Osteocyte (in vitro differentiated cells): ENCODE results near the gene ANKRD13C. TPM values are rescaled to one million over a fixed set of nuclear protein-coding genes. Genes with fewer than 3 reads are reported as not detected.
"Not testable (repeated sequence)": the region's sequence is repeated elsewhere in the genome, so short reads cannot be mapped to it uniquely, and the experiment has no call there.

ENCODE experiments used
- DNase-seq: peaks from one replicate; pipeline ENCODE4 v3.0.0; 2021; ENCODE audit warnings: mixed read lengths; ENCODE audit not compliant: unreplicated experiment; ENCODE audit errors: extremely low spot score
- H3K27ac Mint-ChIP-seq: one replicate; pipeline ENCODE4 v1.8.0; 2021; ENCODE audit warnings: mild to moderate bottlenecking, mixed read lengths; ENCODE audit not compliant: unreplicated experiment
- H3K27me3 Mint-ChIP-seq: one replicate; pipeline ENCODE4 v1.8.0; 2021; ENCODE audit warnings: mixed read lengths; ENCODE audit not compliant: unreplicated experiment
- H3K36me3 Mint-ChIP-seq: one replicate; pipeline ENCODE4 v1.8.0; 2021; ENCODE audit warnings: mixed read lengths; ENCODE audit not compliant: unreplicated experiment
- H3K4me1 Mint-ChIP-seq: one replicate; pipeline ENCODE4 v1.8.0; 2021; ENCODE audit warnings: mixed read lengths; ENCODE audit not compliant: unreplicated experiment
- H3K4me3 Mint-ChIP-seq: one replicate; pipeline ENCODE4 v1.8.0; 2021; ENCODE audit warnings: mild to moderate bottlenecking, moderate library complexity, mixed read lengths; ENCODE audit not compliant: unreplicated experiment
- H3K9me3 Mint-ChIP-seq: one replicate; pipeline ENCODE4 v1.8.0; 2021; ENCODE audit warnings: mixed read lengths; ENCODE audit not compliant: unreplicated experiment
- CTCF ChIP-seq: fragments of 200-600 bp; sonication (generic); IDR thresholded peaks from 2 replicates; pipeline ENCODE4 v1.5.0; 2021; ENCODE audit warnings: antibody characterized with exemption, mild to moderate bottlenecking, moderate library complexity
- total RNA-seq: library from RNA; stranded (reverse); gene quantifications from 2 replicates; pipeline ENCODE4 v1.2.1, GENCODE V29; 2021

Gene ANKRD13C
- total RNA-seq, 1 donor from 2014 or later, result 27.4 TPM

- DNase-seq, H3K27ac Mint-ChIP-seq, H3K4me3 Mint-ChIP-seq, H3K4me1 Mint-ChIP-seq, H3K36me3 Mint-ChIP-seq, H3K27me3 Mint-ChIP-seq, H3K9me3 Mint-ChIP-seq: not testable (repeated sequence)
Measured at GRCh38 chr1:70366997-70367396, 12.5 kb upstream of the ANKRD13C start.

- H3K27ac Mint-ChIP-seq, H3K9me3 Mint-ChIP-seq, H3K36me3 Mint-ChIP-seq, H3K4me1 Mint-ChIP-seq, DNase-seq, H3K4me3 Mint-ChIP-seq, H3K27me3 Mint-ChIP-seq: not testable (repeated sequence)
Measured at GRCh38 chr1:70366425-70366952, 12.0 kb upstream of the ANKRD13C start.

GRCh38 chr1:70364439-70364838 is 9.9 kb upstream of the ANKRD13C start:
- Mint-ChIP-seq H3K36me3 (peaks cover 3% of the 10 kb centered on the region), H3K27me3 (no peaks in the 10 kb centered on the region), H3K9me3 (no peaks in the 10 kb centered on the region), H3K4me1 (peaks cover 10% of the 10 kb centered on the region), H3K27ac (no peak overlapping the region), H3K4me3 (no peak overlapping the region)
- no peak for DNase-seq
- no peak for TF ChIP-seq CTCF

GRCh38 chr1:70361727-70362398 is 7.3 kb upstream of the ANKRD13C start:
- Mint-ChIP-seq H3K36me3 (no peaks in the 10 kb centered on the region), H3K4me3 (no peak overlapping the region), H3K9me3 (no peaks in the 10 kb centered on the region), H3K4me1 (peaks cover 12% of the 10 kb centered on the region), H3K27me3 (no peaks in the 10 kb centered on the region), H3K27ac (peak overlapping the region; percentile 40)
- no peak for TF ChIP-seq CTCF
- DNase-seq, result no peak

GRCh38 chr1:70360321-70360720 is 5.8 kb upstream of the ANKRD13C start:
- DNase-seq, result no peak
- Mint-ChIP-seq H3K4me3 (no peak overlapping the region), H3K4me1 (peaks cover 21% of the 10 kb centered on the region), H3K9me3 (no peaks in the 10 kb centered on the region), H3K36me3 (no peaks in the 10 kb centered on the region), H3K27me3 (no peaks in the 10 kb centered on the region), H3K27ac (no peak overlapping the region)
- TF ChIP-seq CTCF, result no peak

GRCh38 chr1:70358921-70359564 is 4.5 kb upstream of the ANKRD13C start:
- DNase-seq, result no peak
- no peak overlapping the region for H3K27ac Mint-ChIP-seq

More at GRCh38 chr1:70358921-70359564, 4.5 kb upstream of the ANKRD13C start:
- Mint-ChIP-seq H3K27me3 (no peaks in the 10 kb centered on the region), H3K4me3 (no peak overlapping the region), H3K4me1 (peaks cover 28% of the 10 kb centered on the region), H3K9me3 (no peaks in the 10 kb centered on the region), H3K36me3 (no peaks in the 10 kb centered on the region)
- TF ChIP-seq CTCF, result no peak
